ENCODE results near the gene SYT3.
"Not testable (repeated sequence)": the region's sequence is repeated elsewhere in the genome, so short reads cannot be mapped to it uniquely, and the experiment has no call there.

Gene SYT3

GRCh38 chr19:50580240-50580639, 59.4 kb downstream of the SYT3 start:
- TF ChIP-seq ZNF366 (tag by site-specific recombination; conservative IDR thresholded peaks at IDR 0.05): peak; percentile 47; the same call in 1 of the 2 replicates
- no peak for TF ChIP-seq ZSCAN18 (tag by site-specific recombination; IDR thresholded peaks at IDR 0.05)
- no peak for TF ChIP-seq ZSCAN16 (tag by site-specific recombination; IDR thresholded peaks at IDR 0.05)
- peak; percentile 83 for TF ChIP-seq PRDM1 (tag by site-specific recombination; IDR thresholded peaks at IDR 0.05)
- no peak for TF ChIP-seq OVOL3 (tag by site-specific recombination; IDR thresholded peaks at IDR 0.05)
- ChIA-PET CTCF (interaction anchor here (0.9 kb wide), 1 partner anchor 24 kb away, joined by 4 read pairs; no protein-coding TSS in a partner anchor), POLR2A (no interaction called here)
- no peaks in the 10 kb centered on the region for H3K9me3 ChIP-seq (ENCODE audit: control insufficient read depth, insufficient read depth, low read depth, low read length)
- H3K36me3 ChIP-seq (ENCODE audit: control insufficient read depth in 2 of 2, insufficient read depth in 1 of 2, low read length in 2 of 2): no peaks in the 10 kb centered on the region
- H3K27ac ChIP-seq (ENCODE audit: extremely low read depth, low read depth, low read length): no peak overlapping the region
- H3K4me3 ChIP-seq (ENCODE audit: low read depth, low read length): no peak overlapping the region
- no peaks in the 10 kb centered on the region for H3K4me1 ChIP-seq (ENCODE audit: control insufficient read depth, insufficient read depth, low read length)

- TF ChIP-seq ZNF121 (tag by site-specific recombination; IDR thresholded peaks at IDR 0.05): peak; percentile 55; the same call in 1 of the 2 replicates
- CTCF ChIA-PET: interaction anchor here (0.6 to 1.5 kb wide), 3 partner anchors 21 to 434 kb away, joined by 3 to 6 read pairs (median 5); no protein-coding TSS in a partner anchor
- H3K27ac ChIP-seq (ENCODE audit: extremely low read depth, low read depth, low read length); H3K4me1 ChIP-seq (ENCODE audit: control insufficient read depth, insufficient read depth, low read length); H3K9me3 ChIP-seq (ENCODE audit: control insufficient read depth, insufficient read depth, low read depth, low read length); POLR2A ChIA-PET; H3K4me3 ChIP-seq (ENCODE audit: low read depth, low read length); H3K36me3 ChIP-seq (ENCODE audit: control insufficient read depth in 2 of 2, insufficient read depth in 1 of 2, low read length in 2 of 2): not testable (repeated sequence)
Observed at GRCh38 chr19:50576769-50577168, 62.9 kb downstream of the SYT3 start.

GRCh38 chr19:50573741-50574461, 65.8 kb downstream of the SYT3 start:
- Histone ChIP-seq H3K36me3 (ENCODE audit: control insufficient read depth in 2 of 2, insufficient read depth in 1 of 2, low read length in 2 of 2) (no peaks in the 10 kb centered on the region), H3K9me3 (ENCODE audit: control insufficient read depth, insufficient read depth, low read depth, low read length) (no peaks in the 10 kb centered on the region), H3K27ac (ENCODE audit: extremely low read depth, low read depth, low read length) (no peak overlapping the region), H3K4me3 (ENCODE audit: low read depth, low read length) (no peak overlapping the region), H3K4me1 (ENCODE audit: control insufficient read depth, insufficient read depth, low read length) (no peaks in the 10 kb centered on the region)
- ChIA-PET POLR2A (interaction anchor here (0.7 kb wide), 1 partner anchor 18 kb away, joined by 3 read pairs; no protein-coding TSS in a partner anchor), CTCF (interaction anchor here (0.7 to 3.8 kb wide), 8 partner anchors 9 to 231 kb away, joined by 3 to 33 read pairs (median 5); no protein-coding TSS in a partner anchor)
- TF ChIP-seq SP3 (tag by site-specific recombination; IDR thresholded peaks at IDR 0.05) (no peak), ZNF155 (tag by site-specific recombination; IDR thresholded peaks at IDR 0.05) (no peak)

Measured in HEK293 (cell line).